ENCODE results near the gene NUP62CL.

NUP62CL gene

GRCh38 chrX:107153005-107153404 lies 53.2 kb downstream of the NUP62CL start:
- no peak for DNase-seq (ENCODE audit: low read depth in 2 of 2)

GRCh38 chrX:107146670-107147069 lies 59.6 kb downstream of the NUP62CL start:
- no peak for DNase-seq (ENCODE audit: low read depth in 2 of 2)

GRCh38 chrX:107135965-107136307 lies 70.3 kb downstream of the NUP62CL start:
- no peak for DNase-seq (ENCODE audit: low read depth in 2 of 2)

- DNase-seq (ENCODE audit: low read depth in 2 of 2) = no peak
Observed at GRCh38 chrX:107135049-107135964, 70.9 kb downstream of the NUP62CL start.

GRCh38 chrX:107123750-107124149 lies 82.5 kb downstream of the NUP62CL start:
- DNase-seq (ENCODE audit: low read depth in 2 of 2) = no peak

- no peak for DNase-seq (ENCODE audit: low read depth in 2 of 2)
Observed at GRCh38 chrX:107119283-107119682, 87.0 kb downstream of the NUP62CL start.

- DNase-seq (ENCODE audit: low read depth in 2 of 2) = peak; percentile 24 to 25
Observed at GRCh38 chrX:107118322-107119147, 87.7 kb downstream of the NUP62CL start, which contains the start of gene RBM41. TSS of gene RBM41 (minus strand) at chrX:107118822. CDS start at chrX:107118773, 49 bp downstream.

- DNase-seq (ENCODE audit: low read depth in 2 of 2) = no peak
Observed at GRCh38 chrX:107117993-107118321, 88.3 kb downstream of the NUP62CL start.

- DNase-seq (ENCODE audit: low read depth in 2 of 2) = no peak
Observed at GRCh38 chrX:107107459-107107858, 98.8 kb downstream of the NUP62CL start.

- no peak for DNase-seq (ENCODE audit: low read depth in 2 of 2)
Observed at GRCh38 chrX:107102980-107103379, 103.3 kb downstream of the NUP62CL start.

GRCh38 chrX:107076158-107076557 lies 130.1 kb downstream of the NUP62CL start:
- DNase-seq (ENCODE audit: low read depth in 2 of 2) = no peak

Data from stimulated activated CD4-positive, alpha-beta T cell treated with anti-CD3 and anti-CD28 coated beads, Interleukin-1b, Interleukin-23, amount 100 ng/mL, for 1 hour (primary cell).